GM19324 (cell line): ENCODE data around the gene STOX1.
"Not testable (repeated sequence)": the region's sequence is repeated elsewhere in the genome, so short reads cannot be mapped to it uniquely, and the experiment has no call there.

Source experiments
- ATAC-seq: cut with Tn5 transposase; IDR thresholded peaks from one replicate; pipeline ENCODE4 v1.9.1; 2021; ENCODE audit warnings: mild to moderate bottlenecking, moderate library complexity; ENCODE audit not compliant: unreplicated experiment, low FRiP score

Gene STOX1

DNA sequence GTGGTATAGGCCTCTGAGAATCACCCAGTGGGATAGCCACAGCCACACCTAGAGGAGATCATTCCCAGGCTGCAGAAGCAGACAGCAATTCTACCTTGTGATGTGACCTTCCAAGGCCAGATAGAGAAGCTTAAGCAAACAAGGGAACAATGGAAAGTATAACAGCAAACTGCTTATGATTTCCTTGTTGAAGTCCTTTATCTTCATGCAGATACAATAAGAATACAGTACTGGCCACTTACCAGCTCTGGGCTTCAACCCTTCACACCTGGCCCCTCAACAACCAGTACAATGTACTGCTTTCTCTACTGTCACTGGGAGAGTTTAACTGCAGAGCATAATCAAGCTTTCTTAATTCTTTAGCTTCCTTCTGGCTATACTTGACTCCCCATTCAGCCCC lies 51.2 kb downstream of the STOX1 start:
- no peak for ATAC-seq

DNA sequence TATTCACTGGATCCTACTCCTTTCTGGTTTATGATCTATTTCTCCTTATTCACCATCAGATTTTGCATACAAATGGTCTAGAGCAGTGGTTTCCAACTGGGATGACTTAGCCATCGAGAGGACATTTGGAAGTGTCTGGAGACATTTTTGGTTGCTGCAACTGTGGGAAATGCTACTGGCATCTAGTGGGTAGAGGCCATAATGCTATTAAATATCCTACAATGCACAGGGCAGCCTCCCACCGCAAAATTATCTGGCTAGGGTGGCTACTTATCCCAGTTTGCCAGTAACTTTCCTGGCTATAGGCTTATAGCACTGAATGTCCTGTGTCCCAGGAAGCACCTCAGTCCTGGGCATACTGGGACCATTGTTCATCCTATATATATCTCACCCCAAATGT lies 52.3 kb downstream of the STOX1 start:
- ATAC-seq = no peak

DNA sequence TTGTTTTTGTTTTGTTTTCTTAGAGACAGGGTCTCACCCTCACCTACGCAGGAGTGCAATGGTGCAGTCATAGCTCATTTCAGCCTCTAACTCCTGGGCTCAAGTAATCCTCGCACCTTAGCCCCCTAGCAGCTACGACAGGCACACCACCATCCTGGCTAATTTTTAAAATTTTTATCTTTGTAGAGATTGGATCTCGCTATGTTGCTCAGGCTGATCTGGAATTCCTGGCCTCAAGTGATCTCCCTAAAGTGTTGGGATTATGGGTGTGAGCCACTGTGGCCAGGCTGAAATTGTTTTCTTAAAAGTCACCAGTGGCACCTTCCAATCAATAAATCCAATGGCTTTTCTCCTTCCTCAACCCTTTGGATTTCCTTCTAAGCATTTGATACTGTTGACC lies 52.9 kb downstream of the STOX1 start:
- no peak for ATAC-seq

DNA sequence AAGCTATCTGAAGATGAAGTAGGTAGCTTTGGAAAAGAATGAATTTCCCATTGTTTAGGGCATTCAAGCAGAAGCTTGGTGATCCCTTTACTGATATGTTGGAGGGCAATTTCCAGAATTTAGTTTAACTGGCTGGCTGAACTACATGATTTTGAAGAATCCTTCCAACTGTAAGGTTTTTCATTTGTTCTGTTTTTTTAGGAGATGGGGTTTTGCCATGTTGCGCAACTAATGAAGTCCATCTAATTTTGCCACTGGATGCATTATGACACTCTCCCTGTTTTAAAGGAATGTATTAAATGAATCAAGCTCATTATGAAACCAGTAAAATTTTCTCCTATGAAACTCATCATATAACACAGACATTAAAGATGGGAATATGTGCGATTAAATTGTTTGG lies 67.7 kb downstream of the STOX1 start:
- no peak for ATAC-seq

DNA sequence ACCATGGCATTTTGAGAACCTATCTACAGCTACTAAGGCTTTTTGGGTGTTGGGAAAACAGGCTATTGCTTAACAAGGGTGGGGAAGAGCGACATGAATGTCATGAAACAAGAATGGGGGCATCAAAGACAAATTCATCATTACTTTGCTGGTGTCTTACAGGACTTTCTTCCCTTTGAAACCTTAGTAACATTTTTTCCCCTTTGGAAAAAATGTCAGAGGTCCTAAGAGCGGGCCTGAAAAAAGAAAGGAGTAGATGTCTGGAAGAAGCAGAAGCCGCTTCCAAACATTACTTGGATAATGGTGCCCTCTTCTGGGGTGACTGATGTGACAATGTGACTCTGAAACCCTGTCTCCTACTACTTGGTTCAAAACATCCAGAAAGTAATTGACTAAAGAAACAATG lies 70.0 kb downstream of the STOX1 start:
- ATAC-seq = no peak

DNA sequence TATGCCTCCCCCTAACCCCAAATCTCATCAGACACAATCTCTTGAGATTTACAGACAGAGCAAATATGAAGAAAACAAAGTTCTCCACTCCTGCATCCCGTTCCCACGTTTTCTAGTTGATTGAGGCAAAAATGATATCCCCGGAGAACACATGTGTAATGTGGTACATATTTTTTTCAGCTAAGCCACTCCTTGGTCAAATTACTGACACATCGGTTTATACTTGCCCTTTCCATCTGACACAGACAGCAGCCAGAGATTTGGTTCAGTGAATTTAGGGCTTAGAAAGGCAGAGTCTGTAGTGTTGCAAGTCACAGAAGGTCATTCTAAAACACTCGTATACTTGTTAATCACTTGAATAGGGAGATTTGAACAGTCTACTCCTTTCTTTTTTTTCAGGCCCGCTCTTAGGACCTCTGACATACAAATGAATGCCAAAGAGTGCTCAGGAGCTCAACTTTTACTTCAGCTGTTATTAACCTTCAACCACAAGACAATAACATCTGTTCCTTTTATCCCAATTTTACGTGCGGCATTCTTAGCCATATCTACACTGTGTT lies 71.9 kb downstream of the STOX1 start:
- no peak for ATAC-seq

DNA sequence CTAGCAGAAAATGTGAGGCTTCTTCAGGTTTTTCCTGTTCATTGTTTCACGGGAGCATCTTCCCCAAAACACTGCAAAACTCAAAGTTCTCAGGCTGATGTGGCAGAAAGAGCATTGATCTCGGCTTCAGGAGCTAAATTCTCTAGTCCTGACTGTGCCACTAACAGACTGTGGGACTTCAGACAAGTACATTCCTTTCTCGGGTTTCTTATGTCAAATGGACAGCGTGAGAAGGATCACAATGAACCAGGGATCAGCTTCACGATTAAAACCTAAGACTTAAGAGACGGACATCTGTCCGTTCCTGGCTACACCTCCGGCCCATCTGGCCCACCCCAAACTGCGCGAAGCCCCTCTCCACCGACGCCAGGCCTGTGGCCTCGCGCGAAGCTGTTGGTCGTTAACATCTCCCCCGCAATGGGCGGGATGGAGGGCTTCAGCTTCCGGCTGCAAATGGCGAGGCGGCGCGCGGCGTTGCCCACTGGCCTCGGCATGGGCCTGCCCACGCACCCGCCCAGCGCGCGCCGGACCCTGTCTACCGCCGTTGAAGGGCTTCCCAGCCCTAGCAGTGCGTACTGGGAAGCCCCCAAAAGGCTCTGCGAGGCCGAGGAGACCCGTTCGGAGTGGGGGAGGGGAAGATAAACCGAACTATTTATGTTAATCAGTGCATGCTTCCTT lies 73.2 kb downstream of the STOX1 start:
- ATAC-seq = peak; percentile 49

DNA sequence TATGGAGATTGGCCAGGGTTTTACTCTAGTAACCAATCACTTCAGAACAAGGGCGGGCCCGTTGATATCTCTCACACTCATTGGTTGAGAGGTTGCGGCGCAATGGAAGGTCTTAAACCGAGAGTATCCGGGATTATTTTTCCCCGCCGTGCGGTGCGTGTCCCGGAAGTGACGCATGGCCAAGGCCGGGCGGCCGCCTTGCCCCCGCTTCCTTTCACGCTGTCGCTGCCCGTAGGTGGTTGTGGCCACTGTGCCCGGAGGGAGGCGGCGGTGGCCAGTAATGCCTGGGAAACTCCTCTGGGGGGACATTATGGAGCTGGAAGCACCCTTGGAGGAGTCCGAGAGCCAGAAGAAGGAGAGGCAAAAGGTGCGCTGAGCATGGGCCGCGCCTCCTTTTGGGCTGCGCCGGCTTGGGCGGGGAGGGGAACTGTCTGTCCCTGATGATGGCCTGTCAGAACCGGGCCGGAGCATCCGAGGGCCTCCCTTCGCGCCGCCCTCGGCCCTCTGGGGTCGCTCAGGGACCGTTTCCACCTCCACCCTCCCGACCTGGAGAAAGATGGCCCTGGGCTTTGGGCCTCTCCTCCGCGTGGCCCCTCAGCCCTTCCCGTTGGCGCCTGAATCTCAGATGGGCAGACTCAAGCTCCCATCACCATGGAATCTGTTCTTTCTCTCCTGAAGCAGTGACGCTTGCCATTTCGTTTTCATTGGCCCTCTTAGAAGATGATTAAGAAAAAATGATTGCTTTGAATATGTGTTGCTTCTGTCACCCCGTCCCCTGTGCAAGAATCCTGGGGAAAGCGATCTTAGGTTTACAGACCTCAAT lies 74.0 kb downstream of the STOX1 start, which contains the start of gene DDX50:
Gene DDX50 (plus strand): TSS at position 211 of the 823 bp plus-strand sequence. CDS start 70 bp downstream, at position 281.
- peak; percentile 99 for ATAC-seq

DNA sequence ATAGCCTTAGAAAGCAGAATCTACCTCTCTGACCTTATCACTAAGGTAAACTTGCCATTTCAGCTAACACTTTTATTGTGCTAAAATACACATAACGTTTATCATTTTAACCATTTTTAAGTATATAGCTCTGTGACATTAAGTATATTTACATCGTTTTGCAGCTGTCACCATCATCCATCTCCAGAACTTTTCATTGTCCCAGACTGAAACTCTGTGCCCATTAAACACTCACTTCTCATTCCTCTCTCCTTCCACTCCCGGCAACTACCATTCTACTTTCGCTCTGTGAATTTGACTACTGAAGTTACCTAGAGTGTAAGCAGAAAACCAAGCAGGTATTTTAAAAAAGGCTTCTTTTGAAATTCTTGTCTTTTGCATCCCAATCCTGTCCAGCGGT lies 75.1 kb downstream of the STOX1 start:
- ATAC-seq = no peak

DNA sequence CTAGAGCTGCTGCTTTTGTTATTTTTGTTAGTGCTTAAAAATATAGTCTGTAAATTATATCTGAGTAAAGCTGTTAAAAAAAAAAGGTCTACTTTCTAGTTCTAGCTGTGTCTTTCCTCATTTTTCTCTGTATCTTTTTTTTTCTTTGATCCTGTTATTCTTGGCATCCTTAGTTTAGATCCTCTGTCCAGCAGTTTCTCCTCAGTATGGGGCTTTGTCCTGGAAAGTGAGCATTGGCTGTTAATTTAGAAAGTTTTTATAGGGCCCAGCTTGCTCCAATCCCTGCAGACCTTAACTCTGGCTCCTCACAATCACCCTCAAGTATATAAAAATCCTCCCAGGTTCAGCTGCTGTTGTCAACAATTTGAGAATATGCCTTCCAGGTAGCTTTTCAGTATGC lies 97.3 kb downstream of the STOX1 start:
- ATAC-seq = no peak

DNA sequence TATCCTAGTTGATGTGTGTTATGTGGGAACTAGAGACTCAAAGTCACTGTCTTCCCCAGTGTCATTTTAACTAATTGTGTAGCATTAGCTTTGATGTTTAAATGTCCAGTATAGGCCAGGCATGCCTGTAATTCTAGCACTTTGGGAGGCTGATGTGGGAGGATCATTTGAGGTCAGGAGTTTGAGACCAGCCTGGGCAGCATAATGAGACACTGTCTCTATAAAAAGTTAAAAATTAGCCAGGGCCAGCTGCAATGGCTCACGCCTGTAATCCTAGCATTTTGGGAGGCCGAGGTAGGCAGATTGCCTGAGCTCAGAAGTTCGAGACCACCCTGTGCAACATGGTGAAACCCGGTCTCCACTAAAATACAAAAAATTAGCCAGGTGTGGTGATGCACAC lies 98.2 kb downstream of the STOX1 start:
- ATAC-seq = no peak

DNA sequence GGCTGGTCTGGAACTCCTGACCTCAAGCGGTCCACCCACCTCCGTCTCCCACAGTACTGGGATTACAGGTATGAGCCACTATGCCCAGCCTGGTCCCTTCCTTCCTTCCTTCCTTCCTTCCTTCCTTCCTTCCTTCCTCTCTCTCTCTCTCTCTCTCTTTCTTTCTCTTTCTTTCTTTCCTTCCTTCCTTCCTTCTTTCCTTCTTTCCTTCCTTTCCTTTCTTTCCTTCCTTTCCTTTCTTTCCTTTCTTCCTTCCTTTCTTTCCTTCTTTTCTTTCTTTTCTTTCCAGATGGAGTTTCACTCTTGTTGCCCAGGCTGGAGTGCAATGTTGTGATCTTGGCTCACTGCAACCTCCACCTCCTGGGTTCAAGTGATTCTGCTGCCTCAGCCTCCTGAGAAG lies 101.8 kb downstream of the STOX1 start:
- not testable (repeated sequence) for ATAC-seq

DNA sequence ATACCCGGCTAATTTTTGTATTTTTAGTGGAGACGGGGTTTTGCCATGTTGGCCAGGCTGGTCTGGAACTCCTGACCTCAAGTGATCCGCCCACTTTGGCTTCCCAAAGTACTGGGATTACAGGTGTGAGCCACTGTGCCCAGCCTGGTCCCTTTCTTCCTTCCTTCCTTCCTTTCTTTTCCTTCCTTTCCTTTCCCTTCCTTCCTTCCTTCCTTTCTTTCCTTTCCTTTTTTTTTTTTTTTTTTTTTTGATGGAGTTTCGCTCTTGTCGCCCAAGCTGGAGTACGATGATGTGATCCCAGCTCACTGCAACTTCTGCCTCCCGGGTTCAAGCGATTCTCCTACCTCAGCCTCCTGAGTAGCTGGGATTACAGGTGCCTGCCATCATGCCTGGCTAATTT lies 102.6 kb downstream of the STOX1 start:
- ATAC-seq = not testable (repeated sequence)

DNA sequence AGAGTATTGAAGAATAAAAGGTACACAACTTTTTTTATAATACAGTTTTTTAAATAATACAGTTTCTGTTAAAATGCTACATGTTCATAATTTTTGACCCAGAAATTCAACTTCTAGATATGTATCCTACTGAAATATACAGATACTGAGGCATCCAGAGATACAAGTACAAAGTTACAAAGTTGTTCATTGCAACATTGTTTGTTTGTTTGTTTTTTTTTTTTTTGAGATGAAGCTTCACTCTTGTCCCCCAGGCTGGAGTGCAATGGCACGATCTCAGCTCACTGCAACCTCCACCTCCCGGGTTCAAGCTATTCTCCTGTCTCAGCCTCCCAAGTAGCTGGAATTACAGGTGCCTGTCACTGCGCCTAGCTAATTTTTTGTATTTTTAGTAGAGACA lies 105.5 kb downstream of the STOX1 start:
- not testable (repeated sequence) for ATAC-seq

DNA sequence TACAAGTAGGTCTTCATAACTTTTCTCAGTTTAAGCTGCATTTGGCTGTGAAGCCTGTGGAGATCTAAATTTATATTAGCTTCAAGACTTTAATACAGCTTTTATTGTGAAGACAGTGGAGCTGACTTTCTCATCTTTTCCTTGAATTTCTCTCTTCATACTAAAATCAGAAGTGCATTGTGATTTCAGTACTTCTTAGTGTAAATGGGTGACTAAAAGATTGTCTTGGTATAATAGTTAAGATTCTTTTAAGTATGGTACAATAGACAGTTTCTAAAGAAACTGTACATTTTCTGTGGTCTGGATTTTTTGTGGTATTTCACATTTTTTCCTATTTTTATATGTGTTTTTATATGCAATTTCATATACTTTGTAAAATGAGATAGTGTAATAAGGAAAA lies 107.7 kb downstream of the STOX1 start:
- no peak for ATAC-seq

DNA sequence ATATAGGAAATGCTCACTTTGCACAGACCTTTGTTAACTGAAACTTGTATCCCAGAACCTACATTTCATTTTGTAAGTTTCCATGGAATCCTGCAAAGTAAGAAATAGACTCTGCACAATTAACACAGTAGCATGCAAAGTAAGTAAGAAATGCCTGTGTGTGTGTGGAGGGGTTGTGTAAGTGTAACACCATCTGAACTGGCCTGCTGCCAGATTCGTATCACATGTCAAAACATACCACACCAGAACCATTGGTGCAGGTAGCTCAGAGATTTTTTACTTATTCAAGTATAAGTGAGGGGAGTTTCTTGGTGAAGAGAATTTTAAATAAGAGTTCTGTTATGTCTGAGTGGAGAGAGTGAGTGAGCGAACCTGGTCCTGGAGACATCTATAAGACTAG lies 110.8 kb downstream of the STOX1 start:
- ATAC-seq = no peak

DNA sequence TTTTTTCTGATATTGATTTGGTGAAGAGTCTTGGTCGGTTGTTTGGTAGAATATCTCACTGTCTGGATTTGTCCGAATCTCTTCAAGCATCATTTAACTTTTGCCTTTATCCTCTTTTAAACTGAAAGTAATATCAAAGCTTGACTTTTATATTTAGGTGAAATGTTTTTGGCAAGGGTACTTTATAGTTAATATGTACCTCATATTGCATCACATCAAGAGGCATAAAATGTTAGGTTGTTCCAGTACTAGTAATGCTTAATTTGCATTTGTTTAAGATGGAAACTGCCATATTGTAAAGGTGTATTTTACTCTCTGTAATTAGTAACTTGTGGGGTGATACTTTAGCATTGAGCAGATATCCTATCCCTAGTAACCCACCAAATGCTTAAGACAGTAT lies 111.6 kb downstream of the STOX1 start:
- ATAC-seq = no peak

DNA sequence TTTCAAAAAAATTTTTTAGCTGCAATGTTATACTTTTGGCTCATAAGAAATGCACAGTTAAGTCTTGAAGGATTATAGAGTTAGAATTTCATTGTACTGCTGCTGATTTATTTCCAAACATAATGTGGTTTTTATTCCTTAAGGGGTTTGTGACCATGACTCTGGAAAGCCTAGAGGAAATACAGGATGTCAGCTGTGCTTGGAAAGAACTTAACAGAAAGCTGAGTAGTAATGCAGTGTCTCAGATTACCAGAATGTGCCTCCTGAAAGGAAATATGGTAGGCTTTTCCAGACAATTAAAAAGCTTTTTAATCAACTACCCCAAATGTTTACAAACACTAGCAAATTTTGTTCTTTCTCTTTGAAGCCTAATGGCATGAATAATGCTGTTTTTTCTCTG lies 113.6 kb downstream of the STOX1 start:
- not testable (repeated sequence) for ATAC-seq
